Muscle layer of colon (tissue), 2 donors: Measurements from ENCODE around the gene GABBR1.
"Not testable (repeated sequence)": the region's sequence is repeated elsewhere in the genome, so short reads cannot be mapped to it uniquely, and the experiment has no call there.

ENCODE experiments used
- H3K27ac ChIP-seq: one replicate; pipeline ENCODE4 v1.7.0; 2013; ENCODE audit warnings: low read depth, mild to moderate bottlenecking, low read length, moderate library complexity
- H3K27me3 ChIP-seq, 2 donors: one replicate each; pipeline ENCODE4 v1.7.0; 2013; ENCODE audit warnings: low read length in 2 of 2, mild to moderate bottlenecking in 2 of 2; ENCODE audit not compliant: insufficient read depth in 2 of 2, control insufficient read depth in 1 of 2
- H3K36me3 ChIP-seq: one replicate; pipeline ENCODE4 v1.7.0; 2013; ENCODE audit warnings: mild to moderate bottlenecking, low read length; ENCODE audit not compliant: insufficient read depth
- H3K4me1 ChIP-seq: one replicate; pipeline ENCODE4 v1.7.0; 2013; ENCODE audit warnings: mild to moderate bottlenecking, low read length; ENCODE audit not compliant: insufficient read depth
- H3K4me3 ChIP-seq, 2 donors: one replicate each; pipeline ENCODE4 v1.7.0; 2013; ENCODE audit warnings: low read length in 2 of 2, low read depth in 1 of 2, mild to moderate bottlenecking in 1 of 2, moderate library complexity in 1 of 2
- H3K9ac ChIP-seq: one replicate; pipeline ENCODE4 v1.7.0; 2013; ENCODE audit warnings: low read length
- H3K9me3 ChIP-seq: one replicate; pipeline ENCODE4 v1.7.0; 2013; ENCODE audit warnings: mild to moderate bottlenecking, low read length
- donor health status: abdominal sarcoma.
- donor health status: Adenocarcinoma of cecum.

The GABBR1 gene

GRCh38 chr6:29667158-29667557, 34.2 kb upstream of the GABBR1 start:
- no peak overlapping the region for H3K27ac ChIP-seq
- peaks cover 10 to 18% of the 10 kb centered on the region in 2 donors for H3K27me3 ChIP-seq
- H3K9me3 ChIP-seq = no peaks in the 10 kb centered on the region
- H3K4me1 ChIP-seq = no peaks in the 10 kb centered on the region
- no peak overlapping the region for H3K9ac ChIP-seq
- no peak overlapping the region for H3K4me3 ChIP-seq
- H3K36me3 ChIP-seq = no peaks in the 10 kb centered on the region

- Histone ChIP-seq H3K9ac (no peak overlapping the region), H3K27ac (no peak overlapping the region), H3K9me3 (no peaks in the 10 kb centered on the region), H3K4me1 (no peaks in the 10 kb centered on the region), H3K36me3 (no peaks in the 10 kb centered on the region), H3K4me3 (no peak overlapping the region), H3K27me3 (peaks cover 10 to 20% of the 10 kb centered on the region in 2 donors)
These were observed 33.8 kb upstream of the GABBR1 start for GRCh38 chr6:29666826-29667130.

GRCh38 chr6:29665942-29666825, 33.2 kb upstream of the GABBR1 start:
- Histone ChIP-seq H3K27me3 (peaks cover 10 to 20% of the 10 kb centered on the region in 2 donors), H3K4me3 (no peak overlapping the region), H3K9me3 (no peaks in the 10 kb centered on the region), H3K4me1 (no peaks in the 10 kb centered on the region), H3K9ac (no peak overlapping the region), H3K27ac (no peak overlapping the region), H3K36me3 (no peaks in the 10 kb centered on the region)

- H3K9me3 ChIP-seq = no peaks in the 10 kb centered on the region
- no peak overlapping the region for H3K9ac ChIP-seq
- H3K27ac ChIP-seq = no peak overlapping the region
- H3K36me3 ChIP-seq = no peaks in the 10 kb centered on the region
- peaks cover 0 to 14% of the 10 kb centered on the region in 2 donors for H3K27me3 ChIP-seq
- no peaks in the 10 kb centered on the region for H3K4me1 ChIP-seq
- no peak overlapping the region for H3K4me3 ChIP-seq
These were observed 30.5 kb upstream of the GABBR1 start for GRCh38 chr6:29663300-29664042.

GRCh38 chr6:29661502-29662141, 28.6 kb upstream of the GABBR1 start:
- not testable (repeated sequence) for H3K4me3 ChIP-seq, H3K36me3 ChIP-seq, H3K9me3 ChIP-seq, H3K27ac ChIP-seq, H3K9ac ChIP-seq, H3K4me1 ChIP-seq
- peaks cover 0 to 14% of the 10 kb centered on the region in 2 donors for H3K27me3 ChIP-seq

GRCh38 chr6:29661071-29661470, 28.1 kb upstream of the GABBR1 start:
- Histone ChIP-seq H3K36me3 (no peaks in the 10 kb centered on the region), H3K27me3 (peaks cover 0 to 14% of the 10 kb centered on the region in 2 donors), H3K4me3 (no peak overlapping the region), H3K9ac (no peak overlapping the region), H3K27ac (no peak overlapping the region), H3K4me1 (no peaks in the 10 kb centered on the region), H3K9me3 (no peaks in the 10 kb centered on the region)

- H3K36me3 ChIP-seq = no peaks in the 10 kb centered on the region
- H3K27ac ChIP-seq = no peak within 1 kb of the TSS
- H3K9ac ChIP-seq = no peak within 1 kb of the TSS
- H3K4me3 ChIP-seq = no peak within 1 kb of the TSS
- H3K4me1 ChIP-seq = no peaks in the 10 kb centered on the region
- H3K9me3 ChIP-seq = no peaks in the 10 kb centered on the region
- H3K27me3 ChIP-seq = no peaks in the 10 kb centered on the region
These were observed 23.8 kb upstream of the GABBR1 start, which contains the start of gene MOG for GRCh38 chr6:29656798-29657197. Gene MOG (plus strand): TSS chr6:29657092. CDS start chr6:29657210, 118 bp downstream.

- H3K9ac ChIP-seq = no peak overlapping the region
These were observed 23.2 kb upstream of the GABBR1 start for GRCh38 chr6:29656157-29656556.

GRCh38 chr6:29655658-29656057, 22.7 kb upstream of the GABBR1 start:
- Histone ChIP-seq H3K9ac (no peak overlapping the region), H3K4me3 (no peak overlapping the region), H3K27me3 (no peaks in the 10 kb centered on the region), H3K9me3 (no peaks in the 10 kb centered on the region), H3K27ac (no peak overlapping the region), H3K4me1 (no peaks in the 10 kb centered on the region), H3K36me3 (no peaks in the 10 kb centered on the region)

More at GRCh38 chr6:29656157-29656556, 23.2 kb upstream of the GABBR1 start:
- Histone ChIP-seq H3K27me3 (no peaks in the 10 kb centered on the region), H3K4me3 (no peak overlapping the region), H3K9me3 (no peaks in the 10 kb centered on the region), H3K27ac (no peak overlapping the region), H3K4me1 (no peaks in the 10 kb centered on the region), H3K36me3 (no peaks in the 10 kb centered on the region)

- Histone ChIP-seq H3K4me3 (no peak overlapping the region), H3K36me3 (no peaks in the 10 kb centered on the region), H3K27me3 (no peaks in the 10 kb centered on the region), H3K9me3 (no peaks in the 10 kb centered on the region), H3K27ac (no peak overlapping the region), H3K4me1 (peaks cover 6% of the 10 kb centered on the region), H3K9ac (no peak overlapping the region)
These were observed 20.6 kb upstream of the GABBR1 start for GRCh38 chr6:29653452-29654038.

GRCh38 chr6:29652198-29652584, 19.2 kb upstream of the GABBR1 start:
- Histone ChIP-seq H3K4me3 (no peak overlapping the region), H3K27ac (no peak overlapping the region), H3K9ac (no peak overlapping the region), H3K36me3 (no peaks in the 10 kb centered on the region), H3K4me1 (peaks cover 6% of the 10 kb centered on the region), H3K27me3 (no peaks in the 10 kb centered on the region), H3K9me3 (no peaks in the 10 kb centered on the region)
